ENCODE measurements around the gene COA3.

DNA sequence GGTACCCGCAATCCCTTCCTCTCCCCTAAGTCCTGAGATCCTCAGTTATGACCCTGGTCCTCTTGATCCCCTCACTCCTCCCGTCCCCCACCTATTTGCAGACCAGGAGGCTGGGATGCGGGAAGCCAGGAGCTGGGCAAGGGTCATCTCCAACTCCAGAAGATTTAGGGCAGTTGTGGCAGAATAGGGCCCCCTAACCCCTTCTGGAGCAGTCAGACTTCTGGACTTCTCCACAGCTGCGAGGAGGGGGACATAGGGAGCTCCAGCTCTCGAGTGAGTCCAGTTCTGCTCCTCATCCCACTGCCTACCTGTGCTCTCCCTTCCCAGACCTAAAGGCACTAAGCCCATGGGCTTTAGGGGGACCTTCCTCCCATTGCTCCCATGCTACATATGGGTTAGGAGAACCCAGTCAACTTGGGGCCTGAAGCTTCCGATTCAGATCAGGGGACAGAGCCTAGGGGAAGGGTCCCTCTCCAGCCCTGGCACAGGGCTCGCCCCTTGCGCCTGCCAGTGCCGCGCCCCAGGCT, 16.8 kb downstream of the COA3 start:
- TF ChIP-seq, protein P1, sequence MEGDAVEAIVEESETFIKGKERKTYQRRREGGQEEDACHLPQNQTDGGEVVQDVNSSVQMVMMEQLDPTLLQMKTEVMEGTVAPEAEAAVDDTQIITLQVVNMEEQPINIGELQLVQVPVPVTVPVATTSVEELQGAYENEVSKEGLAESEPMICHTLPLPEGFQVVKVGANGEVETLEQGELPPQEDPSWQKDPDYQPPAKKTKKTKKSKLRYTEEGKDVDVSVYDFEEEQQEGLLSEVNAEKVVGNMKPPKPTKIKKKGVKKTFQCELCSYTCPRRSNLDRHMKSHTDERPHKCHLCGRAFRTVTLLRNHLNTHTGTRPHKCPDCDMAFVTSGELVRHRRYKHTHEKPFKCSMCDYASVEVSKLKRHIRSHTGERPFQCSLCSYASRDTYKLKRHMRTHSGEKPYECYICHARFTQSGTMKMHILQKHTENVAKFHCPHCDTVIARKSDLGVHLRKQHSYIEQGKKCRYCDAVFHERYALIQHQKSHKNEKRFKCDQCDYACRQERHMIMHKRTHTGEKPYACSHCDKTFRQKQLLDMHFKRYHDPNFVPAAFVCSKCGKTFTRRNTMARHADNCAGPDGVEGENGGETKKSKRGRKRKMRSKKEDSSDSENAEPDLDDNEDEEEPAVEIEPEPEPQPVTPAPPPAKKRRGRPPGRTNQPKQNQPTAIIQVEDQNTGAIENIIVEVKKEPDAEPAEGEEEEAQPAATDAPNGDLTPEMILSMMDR (IDR thresholded peaks at IDR 0.05; ENCODE audit: insufficient read depth, low read length, poor library complexity, severe bottlenecking): no peak
- TF ChIP-seq EZH2phosphoT487 (conservative IDR thresholded peaks at IDR 0.05; ENCODE audit: low read length): no peak

All from SU-DHL-6 (cell line).